Neural progenitor cell (in vitro differentiated cells): ENCODE data around the gene CERS6. TPM values are rescaled to one million over a fixed set of nuclear protein-coding genes. Genes with fewer than 3 reads are reported as not detected.

Experiments
- DNase-seq: peaks from one replicate; pipeline ENCODE4 v3.0.0-alpha.2; 2016; ENCODE audit warnings: low spot score
- H2AFZ ChIP-seq: fragments of 200-600 bp; sonication (generic); replicated peaks from 2 replicates; pipeline ENCODE4 v1.6.1; 2016; ENCODE audit warnings: antibody characterized with exemption
- H3F3A ChIP-seq: fragments of 200-600 bp; sonication (generic); 2 replicates; pipeline ENCODE4 v1.6.1; 2016; ENCODE audit warnings: antibody characterized with exemption, low read depth
- H3K27ac ChIP-seq: fragments of 200-600 bp; sonication (generic); 2 replicates; pipeline ENCODE4 v1.5.1; 2016; ENCODE audit warnings: mild to moderate bottlenecking
- H3K27me3 ChIP-seq: fragments of 200-600 bp; sonication (generic); 2 replicates; pipeline ENCODE4 v1.6.1; 2016; ENCODE audit warnings: mild to moderate bottlenecking, moderate library complexity
- H3K36me3 ChIP-seq: fragments of 200-600 bp; sonication (generic); 2 replicates; pipeline ENCODE4 v1.5.1; 2016
- H3K4me1 ChIP-seq: fragments of 200-600 bp; sonication (generic); 2 replicates; pipeline ENCODE4 v1.6.1; 2016; ENCODE audit warnings: mixed run types
- H3K4me2 ChIP-seq: fragments of 200-600 bp; sonication (generic); 2 replicates; pipeline ENCODE4 v1.6.1; 2016
- H3K4me3 ChIP-seq: fragments of 200-600 bp; sonication (generic); 2 replicates; pipeline ENCODE4 v1.5.1; 2016
- H3K79me2 ChIP-seq: fragments of 200-600 bp; sonication (generic); 2 replicates; pipeline ENCODE4 v1.6.1; 2016; ENCODE audit warnings: low read depth
- H3K9ac ChIP-seq: fragments of 200-600 bp; sonication (generic); 2 replicates; pipeline ENCODE4 v1.6.1; 2016
- H3K9me3 ChIP-seq: fragments of 200-600 bp; sonication (generic); 2 replicates; pipeline ENCODE4 v1.5.1; 2016; ENCODE audit warnings: low read depth
- H4K20me1 ChIP-seq: fragments of 200-600 bp; sonication (generic); 2 replicates; pipeline ENCODE4 v1.6.1; 2016; ENCODE audit warnings: low read depth
- H3K27ac Mint-ChIP-seq: 3 replicates; pipeline ENCODE4 v1.8.0; 2021; ENCODE audit warnings: mixed read lengths
- H3K27me3 Mint-ChIP-seq: 2 replicates; pipeline ENCODE4 v1.8.0; 2022; ENCODE audit warnings: low read depth, mild to moderate bottlenecking, inconsistent platforms, moderate library complexity, mixed read lengths; ENCODE audit not compliant: insufficient read depth
- H3K36me3 Mint-ChIP-seq: 3 replicates; pipeline ENCODE4 v1.8.0; 2021; ENCODE audit warnings: mixed read lengths
- H3K4me1 Mint-ChIP-seq: 3 replicates; pipeline ENCODE4 v1.8.0; 2021; ENCODE audit warnings: mixed read lengths
- H3K4me3 Mint-ChIP-seq: 3 replicates; pipeline ENCODE4 v1.8.0; 2021; ENCODE audit warnings: mild to moderate bottlenecking, moderate library complexity, mixed read lengths
- H3K9me3 Mint-ChIP-seq: 3 replicates; pipeline ENCODE4 v1.8.0; 2020; ENCODE audit warnings: mixed read lengths
- EZH2 ChIP-seq: fragments of 200-600 bp; sonication (generic); IDR thresholded peaks from 2 replicates; pipeline ENCODE4 v1.6.1; 2017; ENCODE audit warnings: antibody characterized with exemption, mild to moderate bottlenecking, moderate library complexity
- EZH2phosphoT487 ChIP-seq: fragments of 200-600 bp; sonication (generic); IDR thresholded peaks from 2 replicates; pipeline ENCODE4 v1.6.1; 2017; ENCODE audit warnings: antibody characterized with exemption
- total RNA-seq: library from RNA; depleted of rRNA; stranded (reverse); fragments of >200 nt; gene quantifications from 2 replicates; pipeline ENCODE4 v1.2.3, GENCODE V29; 2015; ENCODE audit warnings: low replicate concordance
- TF ChIP-seq, protein P1 (sequence below): fragments of 200-600 bp; sonication (generic); IDR thresholded peaks from 2 replicates; pipeline ENCODE4 v1.5.1; 2017; ENCODE audit warnings: antibody characterized with exemption, mild to moderate bottlenecking

Gene CERS6
- total RNA-seq, 1 donor from 2014 or later, result 50.8 TPM

- Histone ChIP-seq H3K9ac (no peak overlapping the region), H3K4me1 (no peaks in the 10 kb centered on the region), H4K20me1 (no peaks in the 10 kb centered on the region), H3K4me3 (no peak overlapping the region), H3K36me3 (peaks cover 6% of the 10 kb centered on the region), H3K27me3 (no peaks in the 10 kb centered on the region), H3K9me3 (no peaks in the 10 kb centered on the region), H3K27ac (no peak overlapping the region), H3F3A (no peaks in the 10 kb centered on the region), H3K79me2 (peaks cover 96% of the 10 kb centered on the region), H3K4me2 (no peak overlapping the region), H2AFZ (no peak overlapping the region)
- Mint-ChIP-seq H3K4me3 (no peak overlapping the region), H3K4me1 (no peaks in the 10 kb centered on the region), H3K36me3 (peaks cover 19% of the 10 kb centered on the region), H3K9me3 (peaks cover 39% of the 10 kb centered on the region), H3K27me3 (no peaks in the 10 kb centered on the region), H3K27ac (no peak overlapping the region)
- no peak for DNase-seq
- no peak for TF ChIP-seq EZH2
- TF ChIP-seq, protein P1, sequence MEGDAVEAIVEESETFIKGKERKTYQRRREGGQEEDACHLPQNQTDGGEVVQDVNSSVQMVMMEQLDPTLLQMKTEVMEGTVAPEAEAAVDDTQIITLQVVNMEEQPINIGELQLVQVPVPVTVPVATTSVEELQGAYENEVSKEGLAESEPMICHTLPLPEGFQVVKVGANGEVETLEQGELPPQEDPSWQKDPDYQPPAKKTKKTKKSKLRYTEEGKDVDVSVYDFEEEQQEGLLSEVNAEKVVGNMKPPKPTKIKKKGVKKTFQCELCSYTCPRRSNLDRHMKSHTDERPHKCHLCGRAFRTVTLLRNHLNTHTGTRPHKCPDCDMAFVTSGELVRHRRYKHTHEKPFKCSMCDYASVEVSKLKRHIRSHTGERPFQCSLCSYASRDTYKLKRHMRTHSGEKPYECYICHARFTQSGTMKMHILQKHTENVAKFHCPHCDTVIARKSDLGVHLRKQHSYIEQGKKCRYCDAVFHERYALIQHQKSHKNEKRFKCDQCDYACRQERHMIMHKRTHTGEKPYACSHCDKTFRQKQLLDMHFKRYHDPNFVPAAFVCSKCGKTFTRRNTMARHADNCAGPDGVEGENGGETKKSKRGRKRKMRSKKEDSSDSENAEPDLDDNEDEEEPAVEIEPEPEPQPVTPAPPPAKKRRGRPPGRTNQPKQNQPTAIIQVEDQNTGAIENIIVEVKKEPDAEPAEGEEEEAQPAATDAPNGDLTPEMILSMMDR, result no peak
Observed at GRCh38 chr2:168538133-168538532, 82.1 kb downstream of the CERS6 start.

- Histone ChIP-seq H3K4me1 (no peaks in the 10 kb centered on the region), H3K27ac (no peak overlapping the region), H3K9ac (no peak overlapping the region), H3F3A (no peaks in the 10 kb centered on the region), H2AFZ (no peak overlapping the region), H3K9me3 (no peaks in the 10 kb centered on the region), H3K36me3 (peaks cover 6% of the 10 kb centered on the region), H3K4me3 (no peak overlapping the region), H3K4me2 (no peak overlapping the region), H3K27me3 (no peaks in the 10 kb centered on the region), H3K79me2 (peaks cover 94% of the 10 kb centered on the region), H4K20me1 (no peaks in the 10 kb centered on the region)
- H3K36me3 Mint-ChIP-seq, result peaks cover 18% of the 10 kb centered on the region
- H3K4me3 Mint-ChIP-seq, result no peak overlapping the region
- H3K27ac Mint-ChIP-seq, result no peak overlapping the region
- DNase-seq, result no peak
- H3K9me3 Mint-ChIP-seq, result peaks cover 35% of the 10 kb centered on the region
- H3K27me3 Mint-ChIP-seq, result no peaks in the 10 kb centered on the region
- TF ChIP-seq EZH2phosphoT487 (no peak), EZH2 (no peak)
- TF ChIP-seq, protein P1, result no peak
- no peaks in the 10 kb centered on the region for H3K4me1 Mint-ChIP-seq
Observed at GRCh38 chr2:168538534-168538933, 82.5 kb downstream of the CERS6 start.

DNA sequence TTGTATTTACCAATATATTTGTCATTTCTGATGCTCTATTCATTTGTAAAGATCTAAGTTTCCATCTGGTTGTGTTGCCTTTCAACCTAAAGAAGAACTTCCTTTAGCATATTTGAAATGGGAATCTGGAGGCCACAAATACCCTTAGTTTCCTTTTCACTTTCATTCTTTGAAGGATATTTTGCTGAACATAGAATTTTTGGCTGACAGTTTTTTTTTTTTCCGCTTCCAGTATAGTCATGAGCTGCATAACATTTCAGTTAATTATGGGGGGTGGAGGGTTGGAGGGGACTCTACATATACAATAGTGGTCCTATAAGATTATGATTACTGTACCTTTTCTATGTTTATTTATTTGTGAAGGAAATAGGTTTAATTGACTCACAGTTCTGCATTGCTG is 83.9 kb downstream of the CERS6 start:
- H3K4me3 ChIP-seq, result no peak overlapping the region
- H2AFZ ChIP-seq, result no peak overlapping the region
- H3K27ac Mint-ChIP-seq, result no peak overlapping the region

More for the DNA sequence above, 83.9 kb downstream of the CERS6 start:
- Histone ChIP-seq H3K4me1 (peaks cover 1% of the 10 kb centered on the region), H4K20me1 (no peaks in the 10 kb centered on the region), H3K27ac (no peak overlapping the region), H3K79me2 (peaks cover 88% of the 10 kb centered on the region), H3K4me2 (no peak overlapping the region), H3F3A (peaks cover 5% of the 10 kb centered on the region), H3K9ac (no peak overlapping the region), H3K27me3 (no peaks in the 10 kb centered on the region), H3K9me3 (no peaks in the 10 kb centered on the region), H3K36me3 (peaks cover 6% of the 10 kb centered on the region)
- Mint-ChIP-seq H3K36me3 (peaks cover 13% of the 10 kb centered on the region), H3K9me3 (peaks cover 25% of the 10 kb centered on the region), H3K4me3 (no peak overlapping the region), H3K4me1 (no peaks in the 10 kb centered on the region), H3K27me3 (no peaks in the 10 kb centered on the region)
- DNase-seq, result no peak
- TF ChIP-seq EZH2phosphoT487 (no peak), EZH2 (no peak)
- TF ChIP-seq, protein P1, result no peak
